Epidermal melanocyte (primary cell): ENCODE data around the gene RANBP3L.
"Not testable (repeated sequence)": the region's sequence is repeated elsewhere in the genome, so short reads cannot be mapped to it uniquely, and the experiment has no call there.

ENCODE experiments used
- DNase-seq: peaks from one replicate; pipeline ENCODE4 v3.0.0; 2011; ENCODE audit warnings: low spot score; ENCODE audit not compliant: insufficient read length

Gene RANBP3L

GRCh38 chr5:36208786-36209185 lies 92.9 kb downstream of the RANBP3L start:
- DNase-seq: no peak

DNA sequence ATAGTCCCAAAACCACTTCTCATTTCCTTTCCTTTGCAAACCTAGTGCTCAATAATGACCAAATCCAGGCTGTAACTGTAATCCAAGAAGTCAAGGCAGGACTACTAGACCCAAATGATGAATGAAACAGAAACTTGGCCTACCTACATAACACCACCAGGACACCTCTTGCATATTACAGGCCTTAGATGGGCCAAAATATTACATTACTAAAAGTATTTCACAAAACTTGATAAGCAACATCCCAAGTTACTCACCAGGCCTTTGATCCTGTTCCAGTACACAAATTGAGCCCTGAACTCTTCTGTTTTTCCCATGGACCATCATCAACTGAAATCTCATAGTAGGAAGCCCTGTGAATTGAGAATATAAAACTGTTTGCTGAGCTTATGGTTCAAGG lies 94.8 kb downstream of the RANBP3L start:
- DNase-seq: no peak

GRCh38 chr5:36205329-36205728 lies 96.4 kb downstream of the RANBP3L start:
- no peak for DNase-seq

GRCh38 chr5:36202521-36202961 lies 99.2 kb downstream of the RANBP3L start:
- DNase-seq: no peak

DNA sequence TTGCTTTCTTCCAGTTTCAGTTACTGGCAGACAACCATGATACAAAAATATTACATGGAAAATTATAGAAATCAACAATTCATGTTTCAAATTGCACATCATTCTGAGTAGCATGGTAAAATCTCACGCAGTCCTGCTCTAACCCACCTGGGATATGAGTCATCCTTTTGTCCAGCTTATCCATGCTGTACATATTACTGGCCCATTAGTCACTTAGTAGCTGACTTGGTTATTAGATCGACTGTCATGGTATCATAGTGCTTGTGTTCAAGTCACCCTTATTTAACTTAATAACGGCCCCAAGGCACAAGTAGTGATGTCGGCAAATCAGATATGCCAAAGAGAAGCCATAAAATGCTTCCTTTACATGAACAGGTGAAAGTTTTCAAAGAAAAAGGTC lies 101.2 kb downstream of the RANBP3L start:
- no peak for DNase-seq

DNA sequence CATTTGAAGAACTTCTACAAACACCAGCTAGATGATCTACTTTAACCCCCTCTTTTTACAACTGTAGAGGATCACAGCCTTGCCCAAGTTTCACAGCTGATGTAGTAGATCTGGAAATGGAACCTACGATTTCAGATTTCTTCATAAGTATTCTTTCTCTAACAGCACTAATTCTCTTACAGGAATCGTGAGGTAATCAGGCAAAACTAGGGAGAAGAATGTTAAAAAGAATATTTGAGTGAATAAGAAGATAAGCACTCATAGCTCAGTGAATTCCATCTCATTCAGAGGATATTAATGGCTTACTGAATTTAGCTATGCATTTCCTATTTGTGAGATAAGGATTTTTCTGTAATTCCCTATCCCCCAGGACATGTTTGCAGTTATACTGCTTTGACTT lies 102.1 kb downstream of the RANBP3L start:
- no peak for DNase-seq

- not testable (repeated sequence) for DNase-seq
These were observed 102.9 kb downstream of the RANBP3L start for GRCh38 chr5:36198783-36199182.
